Measurements from ENCODE around the gene ZCCHC14.

ZCCHC14 gene

DNA sequence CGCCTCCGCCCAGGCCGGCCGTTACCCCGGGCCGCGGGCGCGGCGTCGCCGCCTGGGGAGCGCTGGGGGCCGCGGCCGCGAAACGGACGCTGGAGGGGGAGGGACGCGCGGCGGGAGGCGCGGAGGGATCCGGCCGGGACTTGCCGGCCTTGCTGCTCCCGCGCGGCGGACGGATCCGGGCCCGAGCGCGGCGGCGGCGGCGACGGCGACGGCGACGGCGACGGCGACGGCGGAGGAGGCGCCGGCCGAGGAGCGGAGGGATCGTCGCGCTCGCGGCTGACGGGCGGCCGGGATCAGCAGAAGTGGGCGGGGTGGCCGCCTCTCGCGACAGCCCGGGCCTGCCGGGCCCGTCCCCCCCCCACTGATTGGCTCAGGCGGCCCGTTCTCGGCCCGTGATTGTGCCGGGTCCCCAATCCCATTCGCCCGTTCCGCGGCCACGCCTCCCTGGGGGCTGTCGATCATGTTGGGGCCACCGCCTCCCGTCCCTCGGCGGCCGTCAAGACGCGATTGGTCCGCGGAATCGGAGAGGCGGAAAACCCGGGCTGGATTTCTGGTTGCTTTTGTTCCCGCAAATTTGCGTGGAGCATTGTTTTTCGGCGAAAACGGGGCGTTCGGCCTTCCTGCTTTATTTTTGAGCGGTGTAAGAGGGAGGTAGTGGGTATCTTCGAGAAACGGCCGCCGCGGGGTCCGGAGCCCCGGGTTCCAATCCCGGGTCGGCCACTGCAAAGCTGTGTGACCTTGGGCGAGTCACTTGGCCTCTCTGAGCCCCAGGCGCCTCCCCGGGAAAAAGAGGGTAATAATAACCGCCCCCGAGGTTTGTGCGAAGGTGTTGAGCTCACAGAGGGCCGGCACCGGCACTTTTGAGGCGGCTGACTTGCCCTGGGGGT is at the start of gene ZCCHC14:
ZCCHC14 (minus strand) TSS at position 304 of the 887 bp plus-strand sequence. CDS start 786 bp downstream, outside the sequence.
- peak within 1 kb of the TSS; percentile 73 for H3K4me3 ChIP-seq (ENCODE audit: low read length)
- TF ChIP-seq, protein P1, sequence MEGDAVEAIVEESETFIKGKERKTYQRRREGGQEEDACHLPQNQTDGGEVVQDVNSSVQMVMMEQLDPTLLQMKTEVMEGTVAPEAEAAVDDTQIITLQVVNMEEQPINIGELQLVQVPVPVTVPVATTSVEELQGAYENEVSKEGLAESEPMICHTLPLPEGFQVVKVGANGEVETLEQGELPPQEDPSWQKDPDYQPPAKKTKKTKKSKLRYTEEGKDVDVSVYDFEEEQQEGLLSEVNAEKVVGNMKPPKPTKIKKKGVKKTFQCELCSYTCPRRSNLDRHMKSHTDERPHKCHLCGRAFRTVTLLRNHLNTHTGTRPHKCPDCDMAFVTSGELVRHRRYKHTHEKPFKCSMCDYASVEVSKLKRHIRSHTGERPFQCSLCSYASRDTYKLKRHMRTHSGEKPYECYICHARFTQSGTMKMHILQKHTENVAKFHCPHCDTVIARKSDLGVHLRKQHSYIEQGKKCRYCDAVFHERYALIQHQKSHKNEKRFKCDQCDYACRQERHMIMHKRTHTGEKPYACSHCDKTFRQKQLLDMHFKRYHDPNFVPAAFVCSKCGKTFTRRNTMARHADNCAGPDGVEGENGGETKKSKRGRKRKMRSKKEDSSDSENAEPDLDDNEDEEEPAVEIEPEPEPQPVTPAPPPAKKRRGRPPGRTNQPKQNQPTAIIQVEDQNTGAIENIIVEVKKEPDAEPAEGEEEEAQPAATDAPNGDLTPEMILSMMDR (conservative IDR thresholded peaks at IDR 0.05; ENCODE audit: low read depth, low read length) = no peak
- DNase-seq (ENCODE audit: low read depth) = peak; percentile 95

DNA sequence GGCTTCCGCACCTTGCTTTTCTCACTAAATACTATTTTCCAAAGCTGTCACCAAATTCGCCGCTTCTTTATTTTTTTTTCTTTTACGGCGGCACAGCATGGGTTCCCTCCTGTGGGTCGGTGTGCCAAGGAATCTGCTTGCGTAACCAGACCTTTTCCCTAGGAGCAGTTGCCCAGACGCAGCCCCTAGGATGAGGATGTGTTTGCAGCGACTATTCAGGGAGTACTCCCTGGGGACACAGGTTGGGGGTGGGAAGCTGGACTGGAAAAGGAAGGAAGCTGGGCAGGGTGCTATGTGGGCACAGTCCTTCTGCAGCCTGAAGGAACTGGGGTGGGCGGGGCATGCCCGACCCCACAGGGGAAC is 49.0 kb upstream of the ZCCHC14 start:
- DNase-seq (ENCODE audit: low read depth) = no peak
- H3K4me3 ChIP-seq (ENCODE audit: low read length) = no peak overlapping the region
- TF ChIP-seq, protein P1 (conservative IDR thresholded peaks at IDR 0.05; ENCODE audit: low read depth, low read length) = no peak

DNA sequence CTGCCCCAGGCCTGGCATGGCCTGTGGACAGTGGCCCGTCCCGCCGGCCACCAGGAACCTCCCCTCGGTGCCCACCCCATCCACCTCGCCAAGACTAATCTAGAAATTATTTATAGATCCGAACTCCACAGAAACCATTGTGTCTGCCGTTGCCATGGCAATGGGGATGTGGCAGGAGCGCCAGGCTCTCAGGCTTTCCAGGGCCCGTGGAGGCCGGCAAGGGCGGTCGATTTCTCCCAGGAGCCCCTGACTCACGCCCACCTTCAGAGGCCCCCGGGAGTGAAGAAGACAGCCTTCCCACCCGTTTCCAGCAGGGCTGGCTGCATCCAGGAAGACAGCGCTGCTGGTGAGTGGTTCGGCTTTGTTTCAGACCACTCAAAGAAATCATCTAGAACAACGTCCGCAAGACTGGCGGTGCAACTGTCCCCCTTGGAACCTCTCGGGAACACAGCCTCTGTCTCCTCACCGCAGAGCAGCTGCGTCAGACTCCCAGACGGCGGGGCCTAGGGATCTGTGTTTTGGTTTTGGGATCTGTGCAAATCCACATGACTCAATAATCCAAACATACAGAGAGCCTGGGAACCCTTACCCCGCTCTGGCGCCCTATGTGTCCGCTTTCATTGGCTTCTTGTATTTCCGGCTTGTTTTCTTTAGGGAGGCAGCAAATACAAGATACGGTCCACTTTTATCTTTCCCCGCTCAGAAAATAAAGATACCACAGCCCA is 48.5 kb upstream of the ZCCHC14 start:
- DNase-seq (ENCODE audit: low read depth) = no peak
- H3K4me3 ChIP-seq (ENCODE audit: low read length) = no peak overlapping the region
- TF ChIP-seq, protein P1 (conservative IDR thresholded peaks at IDR 0.05; ENCODE audit: low read depth, low read length) = no peak

DNA sequence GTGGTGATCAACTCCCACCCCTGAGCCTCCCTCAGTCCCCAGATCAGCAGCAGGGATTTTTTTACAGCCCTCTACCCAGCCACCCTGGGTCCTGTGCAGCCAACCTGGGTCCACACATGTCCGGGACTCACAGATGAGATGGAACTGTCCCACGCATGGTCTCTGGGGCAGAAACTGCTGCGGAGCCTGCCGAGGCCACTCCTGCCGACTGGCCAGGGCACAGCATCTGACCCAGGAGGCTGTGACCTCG is 48.0 kb upstream of the ZCCHC14 start:
- H3K4me3 ChIP-seq (ENCODE audit: low read length) = no peak overlapping the region
- no peak for DNase-seq (ENCODE audit: low read depth)
- TF ChIP-seq, protein P1 (conservative IDR thresholded peaks at IDR 0.05; ENCODE audit: low read depth, low read length) = no peak

DNA sequence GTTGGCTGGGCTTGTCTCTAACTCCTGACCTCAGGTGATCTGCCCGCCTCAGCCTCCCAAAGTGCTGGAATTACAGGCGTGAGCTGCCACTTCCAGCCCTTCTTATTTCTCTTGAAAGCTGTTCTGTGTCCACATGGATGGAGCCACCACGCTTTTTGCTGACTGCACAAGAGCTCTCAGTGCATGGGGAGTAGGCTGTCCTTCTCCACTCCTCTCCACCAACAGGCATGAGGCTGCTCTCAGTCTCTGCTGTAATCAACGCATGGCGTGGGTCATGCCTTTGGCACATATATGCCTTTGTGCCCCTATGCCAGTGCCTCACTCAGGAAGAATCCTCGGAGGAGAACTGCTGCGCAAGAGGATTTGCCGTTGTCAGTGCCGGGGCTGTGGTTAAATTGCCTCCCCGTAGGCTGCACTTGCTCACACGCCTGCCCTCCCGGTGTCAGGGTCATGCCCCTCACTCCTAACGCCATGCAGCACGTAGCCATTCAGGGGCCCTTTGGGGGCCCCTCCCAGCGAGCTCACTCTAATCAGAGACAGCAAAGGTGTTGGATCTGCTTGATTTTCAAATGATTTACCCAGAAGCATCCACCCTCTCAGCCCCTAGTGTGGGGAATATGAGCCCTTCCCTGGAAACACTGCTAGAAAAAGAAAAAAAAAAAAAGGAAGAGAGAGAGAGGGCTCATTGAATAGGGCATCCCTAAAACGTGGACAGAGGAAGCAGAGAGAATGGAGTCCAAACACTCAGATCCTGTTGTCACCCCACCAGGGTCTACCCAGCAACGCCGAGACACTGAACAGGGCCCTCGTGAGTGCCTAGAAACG is 47.5 kb upstream of the ZCCHC14 start:
- TF ChIP-seq, protein P1 (conservative IDR thresholded peaks at IDR 0.05; ENCODE audit: low read depth, low read length) = no peak
- no peak for DNase-seq (ENCODE audit: low read depth)
- no peak overlapping the region for H3K4me3 ChIP-seq (ENCODE audit: low read length)

DNA sequence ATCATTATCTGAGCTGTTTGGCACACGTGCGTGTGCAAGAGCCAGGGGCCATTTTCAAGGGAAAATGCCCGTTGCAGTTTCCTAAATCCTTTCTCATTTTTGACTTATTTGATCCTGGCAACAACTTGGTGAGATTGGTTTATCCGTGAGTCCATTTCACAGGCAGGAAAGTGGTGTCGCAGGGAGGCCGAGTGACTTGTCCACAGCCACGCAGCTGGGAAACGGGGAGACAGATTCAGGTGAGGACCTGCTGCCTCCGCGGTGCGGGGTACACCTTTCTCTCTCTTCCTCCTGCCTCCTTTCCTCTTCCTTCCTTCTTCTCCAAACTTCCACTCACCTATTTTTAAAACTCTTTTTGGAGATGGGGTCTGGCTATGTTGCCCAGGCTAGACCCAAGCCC is 46.3 kb upstream of the ZCCHC14 start:
- no peak for DNase-seq (ENCODE audit: low read depth)
- H3K4me3 ChIP-seq (ENCODE audit: low read length) = no peak overlapping the region
- TF ChIP-seq, protein P1 (conservative IDR thresholded peaks at IDR 0.05; ENCODE audit: low read depth, low read length) = no peak

All from retinal pigment epithelial cell (primary cell).